ENCODE data around the gene AUTS2.

Gene AUTS2

DNA sequence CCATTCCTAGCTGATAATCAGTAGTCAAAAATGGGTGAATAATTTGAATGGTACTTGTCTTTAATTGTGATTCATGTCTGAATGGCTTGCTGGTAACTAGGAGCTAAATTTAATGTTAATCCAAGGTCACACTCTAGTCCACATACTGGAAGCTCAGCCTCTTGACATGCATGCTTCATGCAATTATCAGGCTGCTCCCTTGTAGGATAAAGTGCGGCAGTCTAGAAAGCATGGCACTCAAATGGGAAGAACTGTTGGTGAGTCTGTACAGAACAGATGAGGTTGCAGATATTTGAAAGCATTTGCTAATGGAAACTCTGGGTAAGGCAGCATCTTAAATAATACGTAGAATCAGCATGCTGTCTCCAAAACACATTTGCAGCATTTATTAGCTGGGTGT, 499.4 kb downstream of the AUTS2 start:
- Histone ChIP-seq H3K27me3 (ENCODE audit: control insufficient read depth, insufficient read depth, low read length) (no peaks in the 10 kb centered on the region), H3K9me3 (ENCODE audit: control insufficient read depth, insufficient read depth, low read length) (no peaks in the 10 kb centered on the region), H3K4me1 (ENCODE audit: control insufficient read depth, insufficient read depth, low read length) (peaks cover 2% of the 10 kb centered on the region; the same call in 1 of the 2 replicates), H3K27ac (ENCODE audit: low read length) (no peak overlapping the region), H3K36me3 (ENCODE audit: control insufficient read depth, insufficient read depth, low read length) (no peaks in the 10 kb centered on the region), H3K4me3 (ENCODE audit: low read length) (no peak overlapping the region)
- no CpG with 5 or more reads among the region's 2 CpGs for WGBS (ENCODE audit: insufficient coverage, insufficient read length)
- no peak for DNase-seq (ENCODE audit: low read depth, low spot score)

DNA sequence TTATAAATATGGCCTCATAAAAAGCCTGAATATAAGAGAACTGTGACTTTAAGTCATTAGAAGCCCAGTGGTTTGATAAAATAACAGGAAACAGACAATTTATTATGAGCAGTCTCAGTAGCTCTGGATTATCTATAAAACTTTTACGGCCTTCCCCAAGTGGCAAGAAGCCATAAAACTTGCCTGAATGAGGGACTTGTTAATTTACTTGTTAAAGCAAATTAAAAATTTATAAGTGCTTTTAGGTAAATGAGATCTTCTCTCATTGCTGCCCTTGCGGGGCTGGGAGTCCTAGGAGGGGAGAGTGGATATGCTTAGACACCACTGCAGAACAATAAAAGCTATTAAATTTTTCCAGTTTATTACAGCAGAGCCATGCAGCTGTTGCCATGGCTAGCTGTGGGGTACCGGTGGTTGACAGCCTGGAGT, 499.9 kb downstream of the AUTS2 start:
- DNase-seq (ENCODE audit: low read depth, low spot score) = no peak
- no peak overlapping the region for H3K27ac ChIP-seq (ENCODE audit: low read length)

DNA sequence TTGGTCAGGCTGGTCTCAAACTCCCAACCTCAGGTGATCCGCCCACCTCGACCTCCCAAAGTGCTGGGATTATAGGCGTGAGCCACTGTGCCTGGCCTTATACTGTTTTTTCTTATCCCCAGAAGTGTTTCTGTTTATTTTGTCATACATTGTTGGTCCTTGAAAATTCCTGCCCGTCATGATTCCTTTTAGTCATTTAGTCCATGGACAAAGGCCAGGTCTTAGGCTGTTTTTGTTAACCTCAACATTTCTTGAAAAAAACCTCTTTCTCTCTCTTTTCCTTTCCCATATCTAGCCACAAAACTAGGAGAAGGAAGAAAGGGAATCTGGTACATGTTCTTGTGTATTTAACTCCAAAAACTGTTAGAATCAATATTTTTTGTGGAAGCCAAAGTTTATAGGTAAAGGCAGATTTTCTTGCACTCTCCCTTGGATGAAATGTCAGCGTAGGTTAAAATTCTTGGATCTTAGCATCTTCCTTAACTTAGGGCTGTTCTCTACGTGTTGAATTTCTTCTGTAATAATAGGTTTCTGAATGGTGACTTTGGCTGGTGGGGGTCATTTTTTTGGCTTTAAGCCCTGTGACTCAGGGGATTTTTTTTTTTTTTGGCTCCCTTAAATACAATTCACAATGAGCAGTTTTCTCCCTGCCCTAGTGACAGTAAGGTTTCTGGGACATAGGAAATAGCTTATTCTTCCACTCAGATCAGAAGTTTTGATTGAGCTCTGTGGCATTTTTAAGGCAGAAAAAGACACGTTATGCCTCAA, 500.8 kb downstream of the AUTS2 start:
- H3K27me3 ChIP-seq (ENCODE audit: control insufficient read depth, insufficient read depth, low read length) = no peaks in the 10 kb centered on the region
- no peak for DNase-seq (ENCODE audit: low read depth, low spot score)
- no peaks in the 10 kb centered on the region for H3K36me3 ChIP-seq (ENCODE audit: control insufficient read depth, insufficient read depth, low read length)
- WGBS (ENCODE audit: insufficient coverage, insufficient read length) = no CpG with 5 or more reads among the region's 7 CpGs
- H3K9me3 ChIP-seq (ENCODE audit: control insufficient read depth, insufficient read depth, low read length) = no peaks in the 10 kb centered on the region
- no peak overlapping the region for H3K27ac ChIP-seq (ENCODE audit: low read length)
- H3K4me1 ChIP-seq (ENCODE audit: control insufficient read depth, insufficient read depth, low read length) = peaks cover 2% of the 10 kb centered on the region; the same call in 1 of the 2 replicates
- H3K4me3 ChIP-seq (ENCODE audit: low read length) = no peak overlapping the region

More for the DNA sequence above, 499.9 kb downstream of the AUTS2 start:
- H3K4me3 ChIP-seq (ENCODE audit: low read length) = no peak overlapping the region
- no peaks in the 10 kb centered on the region for H3K36me3 ChIP-seq (ENCODE audit: control insufficient read depth, insufficient read depth, low read length)
- peaks cover 2% of the 10 kb centered on the region; the same call in 1 of the 2 replicates for H3K4me1 ChIP-seq (ENCODE audit: control insufficient read depth, insufficient read depth, low read length)
- no peaks in the 10 kb centered on the region for H3K27me3 ChIP-seq (ENCODE audit: control insufficient read depth, insufficient read depth, low read length)
- no CpG with 5 or more reads among the region's 3 CpGs for WGBS (ENCODE audit: insufficient coverage, insufficient read length)
- no peaks in the 10 kb centered on the region for H3K9me3 ChIP-seq (ENCODE audit: control insufficient read depth, insufficient read depth, low read length)

DNA sequence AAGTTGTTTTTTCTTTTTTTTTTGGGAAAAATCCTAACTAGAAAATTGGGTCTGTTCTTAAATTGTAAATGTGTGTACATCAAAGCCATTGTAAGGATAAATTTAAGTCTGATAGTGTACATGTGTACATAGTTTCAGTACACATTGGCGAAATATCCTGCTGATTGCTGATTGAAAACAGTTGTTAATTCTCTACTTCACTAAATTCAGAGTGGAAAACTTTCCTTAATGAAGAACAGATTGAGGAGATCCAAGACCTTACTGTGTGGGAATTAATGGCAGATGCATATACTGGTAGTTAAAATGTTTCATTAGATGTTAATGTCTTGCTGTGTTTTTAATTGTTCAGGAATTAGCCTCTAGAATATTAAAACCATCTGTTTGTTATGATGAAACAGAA, 506.0 kb downstream of the AUTS2 start:
- WGBS (ENCODE audit: insufficient coverage, insufficient read length) = no CpG with 5 or more reads among the region's 1 CpG
- no peaks in the 10 kb centered on the region for H3K9me3 ChIP-seq (ENCODE audit: control insufficient read depth, insufficient read depth, low read length)
- DNase-seq (ENCODE audit: low read depth, low spot score) = no peak
- H3K27me3 ChIP-seq (ENCODE audit: control insufficient read depth, insufficient read depth, low read length) = no peaks in the 10 kb centered on the region
- no peaks in the 10 kb centered on the region for H3K36me3 ChIP-seq (ENCODE audit: control insufficient read depth, insufficient read depth, low read length)
- H3K4me3 ChIP-seq (ENCODE audit: low read length) = no peak overlapping the region
- no peak overlapping the region for H3K27ac ChIP-seq (ENCODE audit: low read length)
- H3K4me1 ChIP-seq (ENCODE audit: control insufficient read depth, insufficient read depth, low read length) = no peaks in the 10 kb centered on the region

DNA sequence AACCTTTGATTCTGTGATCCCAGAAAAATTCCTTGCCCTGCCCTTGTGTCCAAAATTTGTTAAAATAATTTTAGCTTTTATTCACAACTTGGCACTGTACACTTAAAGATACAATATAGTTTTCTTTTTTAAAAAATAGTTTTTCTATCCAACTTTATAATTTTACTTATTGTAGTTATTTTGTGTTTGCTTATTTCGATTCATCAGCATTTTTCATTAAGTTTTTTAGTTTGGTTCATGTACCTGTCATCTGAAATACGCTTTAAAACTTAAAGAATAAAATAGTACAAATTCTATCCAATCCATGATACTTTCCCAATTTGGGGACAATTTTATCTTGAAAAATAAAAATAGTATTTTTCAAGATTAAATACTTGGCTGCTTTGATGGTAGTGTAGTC, 514.8 kb downstream of the AUTS2 start:
- H3K4me3 ChIP-seq (ENCODE audit: low read length) = no peak overlapping the region
- no CpG with 5 or more reads among the region's 2 CpGs for WGBS (ENCODE audit: insufficient coverage, insufficient read length)

DNA sequence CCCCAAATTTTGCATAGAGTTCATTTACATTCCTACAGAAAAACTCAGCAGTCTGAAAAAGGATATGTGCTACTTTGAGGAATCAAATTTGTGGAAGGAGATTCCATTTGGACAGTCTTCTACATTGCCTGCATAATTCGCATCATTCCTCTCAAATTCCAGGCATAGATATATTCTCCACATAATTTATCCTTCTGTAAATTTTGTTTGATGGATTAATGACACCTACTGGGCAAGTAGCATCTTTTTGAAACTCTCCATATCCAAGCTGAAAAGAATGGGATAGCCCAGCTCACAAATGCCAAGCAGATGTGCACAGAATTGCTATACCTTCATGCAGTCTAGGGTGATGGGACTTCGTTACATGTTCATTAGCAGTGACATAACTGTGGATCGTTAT, 515.3 kb downstream of the AUTS2 start:
- WGBS (ENCODE audit: insufficient coverage, insufficient read length) = no CpG with 5 or more reads among the region's 3 CpGs
- H3K4me3 ChIP-seq (ENCODE audit: low read length) = no peak overlapping the region
- H3K9me3 ChIP-seq (ENCODE audit: control insufficient read depth, insufficient read depth, low read length) = no peaks in the 10 kb centered on the region
- H3K27ac ChIP-seq (ENCODE audit: low read length) = no peak overlapping the region
- no peak for DNase-seq (ENCODE audit: low read depth, low spot score)
- H3K36me3 ChIP-seq (ENCODE audit: control insufficient read depth, insufficient read depth, low read length) = no peaks in the 10 kb centered on the region
- H3K27me3 ChIP-seq (ENCODE audit: control insufficient read depth, insufficient read depth, low read length) = no peaks in the 10 kb centered on the region
- H3K4me1 ChIP-seq (ENCODE audit: control insufficient read depth, insufficient read depth, low read length) = no peaks in the 10 kb centered on the region

More for the DNA sequence above, 514.8 kb downstream of the AUTS2 start:
- Histone ChIP-seq H3K36me3 (ENCODE audit: control insufficient read depth, insufficient read depth, low read length) (no peaks in the 10 kb centered on the region), H3K9me3 (ENCODE audit: control insufficient read depth, insufficient read depth, low read length) (no peaks in the 10 kb centered on the region), H3K27me3 (ENCODE audit: control insufficient read depth, insufficient read depth, low read length) (no peaks in the 10 kb centered on the region), H3K27ac (ENCODE audit: low read length) (no peak overlapping the region), H3K4me1 (ENCODE audit: control insufficient read depth, insufficient read depth, low read length) (no peaks in the 10 kb centered on the region)
- no peak for DNase-seq (ENCODE audit: low read depth, low spot score)

- Histone ChIP-seq H3K27me3 (ENCODE audit: control insufficient read depth, insufficient read depth, low read length) (no peaks in the 10 kb centered on the region), H3K36me3 (ENCODE audit: control insufficient read depth, insufficient read depth, low read length) (no peaks in the 10 kb centered on the region), H3K4me1 (ENCODE audit: control insufficient read depth, insufficient read depth, low read length) (no peaks in the 10 kb centered on the region), H3K9me3 (ENCODE audit: control insufficient read depth, insufficient read depth, low read length) (no peaks in the 10 kb centered on the region), H3K4me3 (ENCODE audit: low read length) (no peak overlapping the region), H3K27ac (ENCODE audit: low read length) (no peak overlapping the region)
- no CpG with 5 or more reads among the region's 2 CpGs for WGBS (ENCODE audit: insufficient coverage, insufficient read length)
- no peak for DNase-seq (ENCODE audit: low read depth, low spot score)
These were observed 516.5 kb downstream of the AUTS2 start for GRCh38 chr7:70114806-70115205.

GRCh38 chr7:70116244-70116643, 518.0 kb downstream of the AUTS2 start:
- no peak for DNase-seq (ENCODE audit: low read depth, low spot score)
- no peaks in the 10 kb centered on the region for H3K36me3 ChIP-seq (ENCODE audit: control insufficient read depth, insufficient read depth, low read length)
- no peak overlapping the region for H3K4me3 ChIP-seq (ENCODE audit: low read length)
- H3K9me3 ChIP-seq (ENCODE audit: control insufficient read depth, insufficient read depth, low read length) = no peaks in the 10 kb centered on the region
- H3K27me3 ChIP-seq (ENCODE audit: control insufficient read depth, insufficient read depth, low read length) = no peaks in the 10 kb centered on the region
- H3K4me1 ChIP-seq (ENCODE audit: control insufficient read depth, insufficient read depth, low read length) = no peaks in the 10 kb centered on the region
- H3K27ac ChIP-seq (ENCODE audit: low read length) = no peak overlapping the region
- no CpG with 5 or more reads among the region's 2 CpGs for WGBS (ENCODE audit: insufficient coverage, insufficient read length)

- H3K27ac ChIP-seq (ENCODE audit: low read length) = no peak overlapping the region
- H3K4me3 ChIP-seq (ENCODE audit: low read length) = no peak overlapping the region
- no peak for DNase-seq (ENCODE audit: low read depth, low spot score)
- no CpG with 5 or more reads among the region's 1 CpG for WGBS (ENCODE audit: insufficient coverage, insufficient read length)
- H3K27me3 ChIP-seq (ENCODE audit: control insufficient read depth, insufficient read depth, low read length) = no peaks in the 10 kb centered on the region
- no peaks in the 10 kb centered on the region for H3K9me3 ChIP-seq (ENCODE audit: control insufficient read depth, insufficient read depth, low read length)
- no peaks in the 10 kb centered on the region for H3K36me3 ChIP-seq (ENCODE audit: control insufficient read depth, insufficient read depth, low read length)
- H3K4me1 ChIP-seq (ENCODE audit: control insufficient read depth, insufficient read depth, low read length) = no peaks in the 10 kb centered on the region
These were observed 518.6 kb downstream of the AUTS2 start for GRCh38 chr7:70116867-70117266.

DNA sequence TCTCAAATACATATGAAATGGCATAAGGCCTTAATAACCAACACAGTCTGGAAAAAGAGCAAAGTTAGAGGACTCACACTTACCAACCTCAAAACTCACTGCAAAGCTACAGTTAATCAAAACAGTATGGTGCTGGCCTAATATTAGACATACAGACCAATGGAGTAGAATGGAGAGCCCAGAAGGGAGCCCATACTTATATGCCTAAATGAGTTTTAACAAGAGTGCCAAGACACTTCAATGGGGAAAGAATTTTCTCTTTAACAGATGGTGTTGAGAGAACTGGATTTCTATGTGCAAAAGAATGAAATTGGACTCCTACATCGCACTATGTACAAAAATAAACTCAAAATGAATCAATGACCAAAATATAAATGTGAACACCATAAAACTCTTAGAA, 522.6 kb downstream of the AUTS2 start:
- no peak for DNase-seq (ENCODE audit: low read depth, low spot score)
- H3K27me3 ChIP-seq (ENCODE audit: control insufficient read depth, insufficient read depth, low read length) = no peaks in the 10 kb centered on the region
- no peak overlapping the region for H3K27ac ChIP-seq (ENCODE audit: low read length)
- no CpG with 5 or more reads among the region's 1 CpG for WGBS (ENCODE audit: insufficient coverage, insufficient read length)
- H3K4me1 ChIP-seq (ENCODE audit: control insufficient read depth, insufficient read depth, low read length) = no peaks in the 10 kb centered on the region
- H3K4me3 ChIP-seq (ENCODE audit: low read length) = no peak overlapping the region
- H3K9me3 ChIP-seq (ENCODE audit: control insufficient read depth, insufficient read depth, low read length) = no peaks in the 10 kb centered on the region
- no peaks in the 10 kb centered on the region for H3K36me3 ChIP-seq (ENCODE audit: control insufficient read depth, insufficient read depth, low read length)

GRCh38 chr7:70131817-70132216, 533.5 kb downstream of the AUTS2 start:
- H3K4me1 ChIP-seq (ENCODE audit: control insufficient read depth, insufficient read depth, low read length) = no peaks in the 10 kb centered on the region
- H3K36me3 ChIP-seq (ENCODE audit: control insufficient read depth, insufficient read depth, low read length) = no peaks in the 10 kb centered on the region
- H3K27ac ChIP-seq (ENCODE audit: low read length) = no peak overlapping the region
- no peak overlapping the region for H3K4me3 ChIP-seq (ENCODE audit: low read length)
- no peak for DNase-seq (ENCODE audit: low read depth, low spot score)
- WGBS (ENCODE audit: insufficient coverage, insufficient read length) = no CpG with 5 or more reads among the region's 3 CpGs
- no peaks in the 10 kb centered on the region for H3K27me3 ChIP-seq (ENCODE audit: control insufficient read depth, insufficient read depth, low read length)
- H3K9me3 ChIP-seq (ENCODE audit: control insufficient read depth, insufficient read depth, low read length) = no peaks in the 10 kb centered on the region
